HG03575 (cell line): ENCODE measurements around the gene COG8.

Experiments used
- ATAC-seq: cut with Tn5 transposase; IDR thresholded peaks from one replicate; pipeline ENCODE4 v1.9.1; 2021; ENCODE audit not compliant: unreplicated experiment, insufficient number of reproducible peaks, low FRiP score; ENCODE audit errors: extremely low read depth

The COG8 gene

DNA sequence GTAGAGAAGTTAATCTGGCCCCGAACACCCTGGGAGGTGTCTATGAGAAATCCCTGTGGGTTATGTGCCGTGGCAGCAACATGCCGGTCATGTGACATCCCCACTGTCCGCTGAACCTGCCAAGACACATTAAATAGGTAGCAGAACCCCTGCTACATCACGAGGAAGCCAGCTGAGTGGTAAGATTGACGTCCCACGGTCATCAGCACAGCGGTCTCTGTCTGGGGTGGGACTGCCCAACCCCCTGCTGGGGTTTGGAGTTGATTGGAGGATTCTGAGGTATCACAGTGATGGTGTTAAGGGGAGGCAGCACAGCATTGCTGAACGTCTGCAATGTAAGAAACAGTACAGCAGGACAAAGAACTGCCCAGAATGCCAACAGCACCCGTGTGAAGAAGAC is 10.2 kb upstream of the COG8 start:
- no peak for ATAC-seq

GRCh38 chr16:69348222-69348621 is 8.9 kb upstream of the COG8 start:
- ATAC-seq: no peak

DNA sequence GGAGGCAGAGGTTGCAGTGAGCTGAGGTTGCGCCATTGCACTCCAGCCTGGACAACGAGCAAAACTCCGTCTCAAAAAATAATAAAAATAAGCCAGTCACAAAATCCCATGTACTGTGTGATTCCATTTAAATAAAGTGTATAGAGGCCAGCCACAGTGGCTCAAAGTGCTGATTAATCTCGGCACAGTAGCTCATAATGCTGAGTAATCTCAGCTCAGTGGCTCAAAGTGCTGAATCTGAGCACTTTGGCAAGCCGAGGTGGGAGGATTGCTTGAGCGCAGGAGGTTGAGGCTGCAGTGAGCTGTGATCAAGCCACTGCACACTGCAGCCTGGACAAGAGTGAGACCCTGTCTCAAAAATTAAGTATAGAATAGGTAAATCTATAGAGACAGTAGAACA is 7.3 kb upstream of the COG8 start:
- no peak for ATAC-seq

DNA sequence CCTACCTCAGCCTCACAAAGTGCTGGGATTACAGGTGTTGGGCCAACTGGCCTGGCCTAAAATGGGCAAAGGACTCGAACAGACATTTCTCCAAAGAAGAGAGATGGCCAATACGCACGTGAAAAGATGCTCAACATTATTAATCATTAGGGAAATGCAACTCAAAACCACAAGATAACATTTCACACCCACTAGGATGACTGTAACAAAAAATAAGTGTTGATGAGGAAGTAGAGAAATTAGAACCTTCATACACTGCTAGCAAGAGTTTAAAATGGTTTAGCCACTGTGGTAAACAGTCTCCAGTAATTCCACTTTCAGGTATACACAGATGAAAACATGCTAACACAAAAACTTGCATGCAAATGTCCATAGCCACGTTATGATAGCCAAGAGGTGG is 6.6 kb upstream of the COG8 start:
- no peak for ATAC-seq

DNA sequence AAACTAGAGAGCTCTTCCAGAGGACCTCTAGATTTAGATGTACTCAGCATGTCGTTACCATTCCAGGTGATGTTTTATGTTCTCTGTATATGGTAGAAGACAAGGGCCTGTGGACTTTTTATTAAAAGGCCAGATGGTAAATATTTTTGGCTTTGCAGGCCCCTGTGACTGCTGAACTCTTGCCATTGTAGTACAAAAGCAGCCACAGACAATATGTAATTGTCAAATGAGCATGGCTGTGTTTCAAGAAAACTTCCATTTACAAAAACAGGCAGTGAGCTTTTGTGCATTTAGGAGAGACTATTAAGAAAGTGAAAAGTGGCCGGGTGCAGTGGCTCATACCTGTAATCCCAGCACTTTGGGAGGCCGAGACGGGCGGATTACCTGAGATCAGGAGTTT is 4.8 kb upstream of the COG8 start:
- ATAC-seq: no peak

DNA sequence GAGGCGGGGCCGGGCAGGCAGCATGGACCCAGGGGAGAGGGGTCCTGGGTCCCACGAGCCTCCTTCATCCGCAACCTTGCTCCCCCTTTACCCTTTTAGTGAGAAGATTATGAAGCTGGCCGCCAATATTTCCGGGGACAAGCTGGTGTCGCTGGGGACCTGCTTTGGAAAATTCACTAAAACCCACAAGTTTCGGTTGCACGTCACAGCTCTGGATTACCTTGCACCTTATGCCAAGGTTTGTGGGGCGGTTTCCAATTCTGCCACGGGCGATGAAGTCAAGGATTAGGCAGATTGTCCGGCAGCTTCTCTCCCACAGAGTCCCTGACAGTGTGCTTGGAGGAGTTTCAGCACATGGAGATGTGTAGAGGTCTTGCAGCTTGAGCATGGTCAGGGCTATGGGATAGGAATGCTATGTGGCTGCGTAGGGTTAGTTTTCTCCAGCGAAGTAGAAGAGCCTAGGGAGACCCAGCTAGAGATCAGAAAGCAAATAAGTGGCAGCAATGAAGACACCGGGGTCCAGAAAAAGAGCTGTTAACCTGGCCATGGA is 806 bp upstream of the COG8 start:
- no peak for ATAC-seq

- no peak for ATAC-seq
Observed at GRCh38 chr16:69338557-69339288, 641 bp downstream of the COG8 start.

GRCh38 chr16:69334696-69335095 is 4.7 kb downstream of the COG8 start:
- ATAC-seq: no peak

DNA sequence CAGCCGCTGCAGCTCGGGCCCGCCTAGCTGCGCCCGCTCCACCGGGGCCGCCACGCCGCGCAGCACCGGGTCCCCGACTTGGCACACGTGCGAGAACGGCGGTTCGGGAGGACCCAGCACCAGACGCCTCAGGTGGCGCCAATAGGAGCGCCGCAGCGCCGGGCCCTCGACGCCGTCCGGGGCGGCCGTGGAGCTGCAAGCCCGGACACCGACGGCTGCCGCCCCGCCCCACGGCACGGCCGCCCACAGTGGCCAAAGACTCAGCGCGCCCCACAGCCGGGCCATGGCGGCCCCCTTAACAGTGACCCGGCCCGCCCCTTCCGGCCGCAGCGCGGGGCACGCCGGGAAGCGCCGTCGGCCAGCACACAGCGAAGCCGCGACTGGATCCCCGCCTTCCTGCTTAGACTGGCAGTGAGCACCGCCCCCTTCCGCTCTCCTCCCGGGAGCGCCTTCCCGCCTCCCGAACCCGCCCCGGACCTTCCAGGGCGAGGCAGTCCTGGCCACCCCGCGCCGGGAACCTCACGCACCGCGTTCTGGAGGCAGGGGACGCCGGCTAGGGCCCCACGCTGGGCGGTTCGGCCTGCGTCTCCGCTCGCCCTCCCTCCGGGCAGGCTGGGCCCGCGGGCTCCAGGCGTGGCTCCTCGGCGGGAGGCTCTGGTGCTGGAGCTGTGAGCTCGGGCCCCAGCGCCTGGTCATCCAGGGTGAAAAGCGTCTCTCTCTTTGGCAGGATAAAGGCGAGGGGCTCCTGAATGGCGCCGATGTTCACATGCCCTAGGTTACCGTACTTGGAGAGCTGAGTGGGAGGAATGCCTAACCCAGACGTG is 8.9 kb downstream of the COG8 start, which contains the start of gene PDF:
TSS of gene PDF (minus strand) at position 303 of the 824 bp plus-strand sequence. CDS start at position 285, 18 bp downstream.
- ATAC-seq: peak; percentile 53

GRCh38 chr16:69329369-69330285 is 9.7 kb downstream of the COG8 start:
- ATAC-seq: no peak

- no peak for ATAC-seq
Observed at GRCh38 chr16:69328854-69329316, 10.5 kb downstream of the COG8 start.

- no peak for ATAC-seq
Observed at GRCh38 chr16:69327585-69328310, 11.6 kb downstream of the COG8 start.

GRCh38 chr16:69326172-69326873 is 13.0 kb downstream of the COG8 start:
- ATAC-seq: no peak

DNA sequence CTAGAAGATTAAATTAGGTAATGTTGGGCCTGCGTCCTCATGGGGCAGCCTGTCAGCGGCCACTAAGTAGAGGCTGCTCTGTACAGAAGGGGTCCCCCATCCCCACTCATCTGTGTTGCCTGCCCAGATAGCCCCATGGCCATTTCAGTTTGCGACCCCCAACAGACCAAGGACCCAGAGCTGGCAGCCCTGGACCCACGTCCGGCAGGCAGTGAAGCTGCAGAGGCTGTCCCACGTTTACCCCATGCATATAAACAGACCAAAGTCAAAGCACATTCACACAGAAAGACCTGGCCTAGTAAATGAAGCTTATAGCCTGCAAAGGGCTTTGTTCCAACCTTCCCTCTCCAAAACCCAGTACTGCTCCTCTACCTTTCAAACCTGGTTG is 13.6 kb downstream of the COG8 start:
- ATAC-seq: no peak

DNA sequence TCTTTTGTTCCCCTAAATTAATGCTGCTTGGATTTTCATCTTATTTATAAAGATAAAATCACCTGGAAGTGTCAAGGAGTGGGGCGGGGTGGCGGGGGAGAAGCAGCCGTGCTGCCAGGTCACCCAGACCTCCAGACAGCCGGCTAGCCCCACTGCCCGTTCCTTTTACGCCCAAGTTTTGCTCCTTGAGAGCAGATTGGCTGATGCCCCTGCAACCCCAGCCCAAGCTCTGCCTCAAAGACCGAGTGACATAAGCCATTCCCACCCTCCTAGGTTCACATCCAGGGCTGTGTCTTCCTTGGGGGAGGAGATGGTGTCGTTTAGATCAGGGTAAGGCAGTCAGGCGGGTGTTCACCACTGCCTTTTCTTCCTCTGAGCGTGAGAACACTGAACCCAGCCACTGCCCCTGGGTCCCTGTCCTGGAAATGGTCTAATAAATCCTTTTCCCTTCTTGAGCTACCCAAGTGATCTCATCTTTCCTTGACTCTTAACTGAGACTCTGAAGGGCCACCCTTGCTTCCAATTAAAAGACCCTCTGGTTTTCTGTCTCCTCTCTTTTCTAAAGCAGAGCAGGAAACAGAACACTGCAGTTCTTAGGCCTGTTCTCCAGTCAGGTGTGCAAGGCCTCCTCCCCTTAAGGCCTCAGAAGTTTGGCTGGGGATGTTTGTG is 14.6 kb downstream of the COG8 start:
- ATAC-seq: no peak

DNA sequence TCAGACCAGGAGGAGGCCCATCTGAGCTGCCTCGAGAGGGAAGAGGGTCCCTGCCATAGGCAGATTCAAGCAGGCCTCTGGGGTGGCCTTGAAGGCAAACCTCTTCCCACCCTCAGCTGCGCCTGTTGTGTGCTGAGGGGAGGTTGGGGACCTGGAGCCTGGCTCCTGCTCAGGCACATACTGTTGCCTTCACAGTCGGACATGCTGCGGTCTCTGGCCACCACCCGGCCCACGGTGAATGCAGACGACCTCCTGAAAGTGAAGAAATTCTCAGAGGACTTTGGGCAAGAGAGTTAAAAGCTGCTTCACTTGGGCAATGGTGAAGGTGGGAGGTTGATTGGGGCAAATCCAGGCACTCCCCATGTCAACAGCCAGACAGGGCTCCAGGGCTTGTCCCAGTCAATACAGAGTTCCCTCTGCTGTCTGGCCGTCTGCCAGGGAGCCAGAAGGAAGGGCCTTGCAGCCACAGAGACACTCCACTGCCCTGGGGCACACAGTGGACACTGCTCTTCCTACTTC is 15.3 kb downstream of the COG8 start:
- no peak for ATAC-seq

GRCh38 chr16:69323415-69323814 is 15.9 kb downstream of the COG8 start:
- no peak for ATAC-seq
